Esophagus (tissue), 2 donors: Measurements from ENCODE around the gene PRKAR1B. TPM values are rescaled to one million over a fixed set of nuclear protein-coding genes. Genes with fewer than 3 reads are reported as not detected.
A peak's percentile ranks its signal among the peaks of the same experiment; 100 is the strongest.

Experiments
- H3K27ac ChIP-seq, 2 donors: one replicate each; pipeline ENCODE4 v1.5.1; 2013; ENCODE audit warnings: low read depth in 2 of 2, mild to moderate bottlenecking in 2 of 2, inconsistent platforms in 1 of 2, low read length in 1 of 2, moderate library complexity in 1 of 2
- H3K27me3 ChIP-seq, 2 donors: one replicate each; pipeline ENCODE4 v1.6.1; 2013; ENCODE audit warnings: low read length in 2 of 2, control low read depth in 1 of 2, mild to moderate bottlenecking in 1 of 2; ENCODE audit not compliant: insufficient read depth in 2 of 2, control insufficient read depth in 1 of 2
- H3K36me3 ChIP-seq, 2 donors: one replicate each; pipeline ENCODE4 v1.6.1; 2013; ENCODE audit warnings: low read length in 1 of 2; ENCODE audit not compliant: control insufficient read depth in 2 of 2, insufficient read depth in 2 of 2
- H3K4me1 ChIP-seq, 2 donors: one replicate each; pipeline ENCODE4 v1.6.1; 2013; ENCODE audit warnings: low read length in 1 of 2; ENCODE audit not compliant: control insufficient read depth in 2 of 2, insufficient read depth in 2 of 2
- H3K4me3 ChIP-seq, 2 donors: one replicate each; pipeline ENCODE4 v1.5.1; 2013; ENCODE audit warnings: low read length in 2 of 2, mild to moderate bottlenecking in 2 of 2, low read depth in 1 of 2, moderate library complexity in 1 of 2
- H3K9me3 ChIP-seq, 2 donors: one replicate each; pipeline ENCODE4 v1.6.1; 2013; ENCODE audit warnings: mild to moderate bottlenecking in 2 of 2, low read depth in 1 of 2, low read length in 1 of 2, moderate library complexity in 1 of 2; ENCODE audit not compliant: control insufficient read depth in 2 of 2, insufficient read depth in 1 of 2
- WGBS, 2 donors: extraction: QIAGEN DNeasy Blood & Tissue Kit; methylation state at CpG; one replicate each; pipeline ENCODE4 v1.1.7; 2013; 5-methylcytosine and 5-hydroxymethylcytosine counted together
- polyA plus RNA-seq, 2 donors: library from polyadenylated mRNA; stranded (reverse); fragments of 200-250 nt; gene quantifications; one replicate each; pipeline ENCODE4 v1.2.3, GENCODE V29; 2013
- donor health status: healthy with polysubstance abuse.
- donor health status: Bipolar disorder and iron deficiency.

The PRKAR1B gene
- polyA plus RNA-seq, 2 donors, result 10.4 to 10.9 TPM

DNA sequence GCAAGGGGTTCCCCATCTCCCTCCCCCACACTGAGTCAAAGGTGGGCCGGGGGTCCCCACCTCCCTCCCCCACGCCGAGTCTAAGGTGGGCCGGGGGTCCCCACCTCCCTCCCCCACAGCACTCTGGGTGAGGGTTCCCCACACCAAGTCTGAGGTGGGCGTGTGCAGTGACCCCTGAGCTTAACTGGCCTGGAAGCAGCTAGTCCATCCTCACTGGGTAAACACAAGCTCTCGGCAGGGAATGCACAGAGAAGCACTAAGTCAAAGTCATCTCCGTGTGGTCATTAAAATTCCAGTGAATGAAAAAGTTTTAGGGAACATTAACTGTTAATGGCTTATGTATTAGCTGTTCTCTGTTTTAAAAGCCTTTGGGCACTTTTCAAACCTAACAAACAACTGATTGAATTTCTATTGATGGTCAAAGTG, 43.7 kb upstream of the PRKAR1B start:
- Histone ChIP-seq H3K4me1 (peaks cover 0 to 3% of the 10 kb centered on the region in 2 donors), H3K9me3 (peaks cover 0 to 2% of the 10 kb centered on the region in 2 donors), H3K4me3 (no peak overlapping the region), H3K27me3 (no peaks in the 10 kb centered on the region), H3K27ac (peak overlapping the region; percentile 13 to 34), H3K36me3 (peaks cover 7 to 31% of the 10 kb centered on the region in 2 donors)
- 55 to 67% methylated on average over 7 of the region's 7 CpGs for WGBS, 2 donors

GRCh38 chr7:770336-770735, 43.3 kb upstream of the PRKAR1B start:
- Histone ChIP-seq H3K27ac (peak overlapping the region in 1 of 2 donors; percentile 34), H3K9me3 (peaks cover 0 to 2% of the 10 kb centered on the region in 2 donors), H3K4me1 (peaks cover 0 to 3% of the 10 kb centered on the region in 2 donors), H3K27me3 (no peaks in the 10 kb centered on the region), H3K4me3 (no peak overlapping the region), H3K36me3 (peaks cover 7 to 30% of the 10 kb centered on the region in 2 donors)
- WGBS, 2 donors, result 94% methylated on average over 13 to 14 of the region's 14 CpGs

- no peak overlapping the region for H3K27ac ChIP-seq
- peaks cover 0 to 2% of the 10 kb centered on the region in 2 donors for H3K9me3 ChIP-seq
- peaks cover 9 to 38% of the 10 kb centered on the region in 2 donors for H3K36me3 ChIP-seq
- no peak overlapping the region for H3K4me3 ChIP-seq
- WGBS, 2 donors, result 82 to 83% methylated on average over 36 of the region's 36 CpGs
- peaks cover 0 to 3% of the 10 kb centered on the region in 2 donors for H3K4me1 ChIP-seq
- no peaks in the 10 kb centered on the region for H3K27me3 ChIP-seq
Measured at GRCh38 chr7:768881-769504, 41.9 kb upstream of the PRKAR1B start.

- Histone ChIP-seq H3K36me3 (peaks cover 5 to 42% of the 10 kb centered on the region in 2 donors), H3K9me3 (peaks cover 0 to 2% of the 10 kb centered on the region in 2 donors), H3K4me1 (peaks cover 0 to 3% of the 10 kb centered on the region in 2 donors), H3K27ac (no peak overlapping the region), H3K27me3 (no peaks in the 10 kb centered on the region), H3K4me3 (no peak overlapping the region)
- WGBS, 2 donors, result 93 to 94% methylated on average over 64 to 65 of the region's 65 CpGs
Measured at GRCh38 chr7:767941-768731, 41.1 kb upstream of the PRKAR1B start.

- 85 to 90% methylated on average over 20 to 21 of the region's 21 CpGs for WGBS, 2 donors
- no peaks in the 10 kb centered on the region for H3K27me3 ChIP-seq
- no peak overlapping the region for H3K27ac ChIP-seq
- peaks cover 0 to 3% of the 10 kb centered on the region in 2 donors for H3K4me1 ChIP-seq
- no peak overlapping the region for H3K4me3 ChIP-seq
- peaks cover 0 to 2% of the 10 kb centered on the region in 2 donors for H3K9me3 ChIP-seq
- H3K36me3 ChIP-seq, result peaks cover 2 to 45% of the 10 kb centered on the region in 2 donors
Measured at GRCh38 chr7:767580-767940, 40.5 kb upstream of the PRKAR1B start.

DNA sequence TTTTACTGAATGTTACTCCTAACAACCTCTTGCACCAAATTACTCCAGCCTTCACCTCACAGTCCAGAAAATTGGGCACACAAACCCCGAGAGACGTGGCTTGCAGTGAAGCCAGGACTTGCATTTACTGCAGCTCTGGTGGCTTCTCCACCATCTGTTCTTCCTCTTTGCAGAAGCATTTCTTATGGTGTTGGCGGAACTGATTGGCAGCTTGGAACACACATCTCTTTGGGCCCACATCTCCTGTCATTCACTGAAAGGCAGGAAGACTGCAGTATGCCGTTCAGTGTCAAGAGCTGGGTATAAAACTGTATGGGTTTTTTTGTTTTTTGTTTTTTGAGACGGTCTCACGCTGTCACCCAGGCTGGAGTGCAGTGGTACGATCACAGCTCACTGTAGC, 38.3 kb upstream of the PRKAR1B start:
- 97 to 99% methylated on average over 7 of the region's 7 CpGs for WGBS, 2 donors

DNA sequence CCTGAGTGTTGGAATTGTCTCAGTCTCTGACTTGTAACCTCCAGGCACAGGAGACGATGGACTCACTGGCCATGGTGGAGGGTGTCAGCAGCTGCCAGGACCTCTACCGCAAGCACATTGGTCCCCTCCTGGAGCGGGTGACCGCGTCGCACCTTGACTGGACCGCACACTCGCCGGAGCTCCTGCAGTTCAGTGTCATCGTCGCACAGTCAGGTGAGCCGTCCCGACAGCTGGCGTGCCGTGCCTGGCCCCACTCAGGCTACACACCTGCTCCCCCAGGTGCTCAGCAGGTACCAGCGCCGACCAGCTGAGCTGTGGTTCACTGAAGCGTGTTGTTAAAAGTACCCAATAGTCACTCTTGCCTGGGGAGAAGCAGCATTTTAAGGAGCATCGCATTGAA, 36.7 kb upstream of the PRKAR1B start:
- 97 to 99% methylated on average over 19 of the region's 19 CpGs for WGBS, 2 donors
- H3K9me3 ChIP-seq, result no peaks in the 10 kb centered on the region
- no peak overlapping the region for H3K27ac ChIP-seq
- H3K36me3 ChIP-seq, result peaks cover 6 to 47% of the 10 kb centered on the region in 2 donors
- H3K4me3 ChIP-seq, result no peak overlapping the region
- H3K4me1 ChIP-seq, result no peaks in the 10 kb centered on the region
- H3K27me3 ChIP-seq, result no peaks in the 10 kb centered on the region

More for the DNA sequence above, 38.3 kb upstream of the PRKAR1B start:
- Histone ChIP-seq H3K27ac (no peak overlapping the region), H3K27me3 (no peaks in the 10 kb centered on the region), H3K4me3 (no peak overlapping the region), H3K4me1 (no peaks in the 10 kb centered on the region), H3K9me3 (peaks cover 0 to 2% of the 10 kb centered on the region in 2 donors), H3K36me3 (peaks cover 6 to 52% of the 10 kb centered on the region in 2 donors)

GRCh38 chr7:762885-763284, 35.8 kb upstream of the PRKAR1B start:
- Histone ChIP-seq H3K9me3 (no peaks in the 10 kb centered on the region), H3K4me3 (no peak overlapping the region), H3K36me3 (peaks cover 6 to 40% of the 10 kb centered on the region in 2 donors), H3K27me3 (no peaks in the 10 kb centered on the region), H3K4me1 (no peaks in the 10 kb centered on the region), H3K27ac (no peak overlapping the region)
- 79 to 90% methylated on average over 5 of the region's 5 CpGs for WGBS, 2 donors

DNA sequence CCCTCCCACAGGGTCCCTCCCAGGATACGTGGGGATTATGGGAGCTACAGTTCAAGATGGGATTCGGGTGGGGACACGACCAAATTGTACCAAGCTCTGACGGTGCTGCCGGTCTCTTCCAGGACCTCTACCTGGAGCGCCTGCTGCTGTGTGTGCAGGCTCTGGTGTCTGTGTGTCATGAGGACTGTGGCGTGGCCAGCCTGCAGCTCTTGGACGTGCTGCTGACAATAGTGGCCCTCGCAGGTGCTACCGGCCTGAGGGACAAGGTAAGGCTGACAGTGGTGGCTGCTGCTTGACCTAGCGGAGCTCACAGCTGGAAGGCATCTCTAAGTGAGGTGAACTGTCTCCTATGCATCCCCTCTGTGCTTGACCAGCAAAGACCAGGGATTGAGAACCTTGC, 34.5 kb upstream of the PRKAR1B start:
- WGBS, 2 donors, result 95 to 96% methylated on average over 11 of the region's 11 CpGs
- Histone ChIP-seq H3K9me3 (no peaks in the 10 kb centered on the region), H3K4me3 (no peak overlapping the region), H3K27me3 (no peaks in the 10 kb centered on the region), H3K36me3 (peaks cover 10 to 43% of the 10 kb centered on the region in 2 donors), H3K4me1 (no peaks in the 10 kb centered on the region), H3K27ac (no peak overlapping the region)
